ENCODE results near the gene EPHA2.

Gene EPHA2

DNA sequence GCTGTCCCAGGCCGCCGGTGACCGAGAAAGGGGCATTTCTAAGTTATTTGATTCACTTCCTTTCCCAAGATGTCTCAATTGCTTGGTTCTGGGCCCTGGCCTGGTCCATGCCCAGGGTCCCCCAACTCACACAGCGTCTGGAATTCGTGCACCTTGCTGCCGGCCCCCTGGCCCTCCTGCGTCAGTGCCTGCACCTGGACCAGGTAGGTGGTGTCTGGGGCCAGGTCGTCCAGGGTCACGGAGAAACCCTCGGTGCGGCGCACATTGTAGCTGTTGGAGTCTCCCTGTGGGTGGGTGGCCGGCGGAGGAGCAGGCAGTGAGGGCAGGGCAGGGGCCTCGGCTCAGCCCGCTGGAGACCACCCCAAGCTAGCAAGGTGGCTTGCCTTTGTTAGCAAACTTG is 21.0 kb downstream of the EPHA2 start:
- DNase-seq (ENCODE audit: low read depth): no peak

DNA sequence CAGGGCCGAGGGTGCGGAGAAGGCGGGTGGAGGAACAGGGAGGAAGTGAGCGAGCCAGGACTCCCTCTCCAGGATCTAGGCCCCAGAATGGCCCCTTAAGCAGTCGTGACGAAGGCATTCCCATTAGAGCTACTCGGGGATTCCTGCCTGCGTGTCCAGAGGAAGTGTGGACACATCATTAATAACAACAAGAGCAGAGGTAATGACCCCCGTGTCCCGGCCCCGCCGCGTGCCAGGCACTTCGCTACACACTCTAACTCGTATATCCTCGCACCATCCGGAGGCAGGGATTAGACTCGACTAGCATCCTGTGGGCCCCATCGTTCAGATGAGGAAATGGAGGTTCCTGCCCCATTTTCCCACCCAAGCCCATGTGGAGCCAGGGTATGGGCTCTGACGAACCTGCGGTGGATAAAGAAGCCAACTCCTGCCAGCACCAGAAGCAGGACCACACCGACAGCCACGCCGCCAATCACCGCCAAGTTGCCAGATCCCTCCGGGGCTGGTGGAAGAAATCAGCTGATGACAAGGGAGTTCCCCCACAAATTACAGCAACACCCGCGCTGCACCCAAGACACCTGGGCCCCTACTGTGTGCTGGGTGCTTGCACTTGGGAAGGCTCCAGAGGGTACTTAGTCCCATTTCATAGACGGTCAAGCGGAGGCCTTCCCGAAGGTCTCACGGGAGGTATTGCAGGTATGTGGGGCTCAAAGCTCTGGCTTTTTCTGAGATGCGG is 21.6 kb downstream of the EPHA2 start:
- DNase-seq (ENCODE audit: low read depth): no peak

DNA sequence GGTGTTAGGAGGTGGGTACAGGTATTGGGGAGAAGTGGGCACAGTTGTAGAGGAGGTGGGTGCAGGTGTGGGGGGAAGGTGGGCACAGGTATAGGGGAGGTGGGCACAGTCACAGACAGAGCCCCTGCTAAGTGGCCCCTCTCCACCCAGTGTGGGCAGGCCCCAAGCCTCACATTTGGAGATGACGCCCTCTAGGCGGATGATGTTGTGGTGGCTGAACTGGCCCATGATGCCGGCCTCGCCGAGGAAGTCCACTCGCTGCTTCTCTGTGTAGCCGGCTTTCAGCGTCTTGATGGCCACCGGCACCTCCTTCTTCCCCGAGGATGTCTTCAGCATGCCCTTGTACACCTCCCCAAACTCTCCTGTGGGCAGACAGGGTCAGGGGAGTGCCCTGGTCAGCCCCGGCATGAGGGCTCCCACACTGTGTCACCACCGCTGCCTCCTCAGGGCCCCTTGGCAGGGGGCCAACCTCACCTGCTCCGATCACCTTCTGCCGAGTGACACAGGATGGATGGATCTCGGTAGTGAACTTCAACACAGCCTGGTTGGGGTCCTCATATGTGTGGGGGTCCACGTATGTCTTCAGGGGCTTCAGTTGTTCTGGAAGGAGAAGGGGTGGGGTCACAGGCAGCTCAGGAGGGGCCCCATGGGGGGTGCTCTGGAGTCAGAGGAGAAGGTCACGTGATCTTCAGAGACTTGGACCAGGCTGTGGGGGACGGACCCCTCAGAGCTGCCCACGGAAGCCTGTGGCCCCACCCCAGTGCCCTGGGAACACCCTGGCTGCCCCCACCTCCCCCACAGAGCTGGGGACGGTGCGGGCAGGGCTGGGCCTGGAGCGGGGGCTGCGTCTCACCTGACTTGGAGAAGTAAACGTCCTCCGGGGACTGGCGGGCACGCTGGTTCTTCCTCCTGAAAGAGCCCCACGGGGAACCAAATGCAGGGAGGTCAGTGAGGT is 22.6 kb downstream of the EPHA2 start:
- DNase-seq (ENCODE audit: low read depth): no peak

DNA sequence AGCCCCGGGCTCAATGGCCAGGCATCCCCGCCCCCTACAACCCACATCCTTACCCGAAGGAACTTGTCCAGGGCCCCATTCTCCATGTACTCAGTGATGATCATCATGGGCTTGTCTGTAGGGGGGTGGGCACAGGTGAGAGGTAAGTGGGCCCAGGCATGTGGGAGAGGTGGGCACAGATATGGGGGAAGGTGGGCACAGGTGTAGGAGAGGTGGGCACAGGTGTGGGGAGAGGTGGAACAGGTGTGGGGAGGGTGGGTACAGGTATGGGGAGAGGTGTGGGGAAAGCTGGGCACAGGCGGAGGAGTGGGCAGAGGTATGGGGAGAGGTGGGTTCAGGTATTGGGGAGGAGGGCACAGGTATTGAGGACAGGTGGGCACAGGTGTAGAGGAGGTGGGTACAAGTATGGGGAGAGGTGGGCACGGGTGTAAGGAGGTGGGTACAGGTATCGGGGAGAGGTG is 23.5 kb downstream of the EPHA2 start:
- DNase-seq (ENCODE audit: low read depth): no peak

DNA sequence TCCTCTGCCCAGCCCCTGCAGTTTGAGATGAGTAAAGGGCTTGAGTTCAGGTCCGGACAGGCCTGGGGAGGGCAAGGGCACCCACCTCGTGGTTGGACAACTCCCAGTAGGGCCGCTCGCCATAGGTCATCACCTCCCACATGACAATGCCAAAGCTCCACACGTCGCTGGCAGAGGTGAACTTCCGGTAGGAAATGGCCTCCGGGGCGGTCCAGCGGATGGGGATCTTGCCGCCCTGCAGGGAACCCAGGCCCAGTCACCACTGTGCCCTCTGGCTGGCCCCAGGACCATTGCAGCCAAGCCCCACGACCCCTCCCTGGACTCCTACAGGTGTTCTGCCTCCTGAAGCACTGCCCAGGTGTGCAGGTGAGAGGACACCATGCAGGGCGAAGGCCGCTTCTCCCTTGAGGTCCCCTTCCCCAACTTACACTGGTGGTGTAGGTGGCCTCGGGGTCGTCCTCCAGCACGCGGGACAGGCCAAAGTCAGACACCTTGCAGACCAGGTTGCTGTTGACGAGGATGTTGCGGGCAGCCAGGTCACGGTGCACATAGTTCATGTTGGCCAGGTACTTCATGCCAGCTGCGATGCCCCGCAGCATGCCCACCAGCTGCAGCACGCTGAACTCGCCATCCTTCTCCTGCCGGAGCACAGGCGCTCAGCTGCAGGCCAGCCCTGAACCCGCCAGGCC is 24.1 kb downstream of the EPHA2 start:
- no peak for DNase-seq (ENCODE audit: low read depth)

DNA sequence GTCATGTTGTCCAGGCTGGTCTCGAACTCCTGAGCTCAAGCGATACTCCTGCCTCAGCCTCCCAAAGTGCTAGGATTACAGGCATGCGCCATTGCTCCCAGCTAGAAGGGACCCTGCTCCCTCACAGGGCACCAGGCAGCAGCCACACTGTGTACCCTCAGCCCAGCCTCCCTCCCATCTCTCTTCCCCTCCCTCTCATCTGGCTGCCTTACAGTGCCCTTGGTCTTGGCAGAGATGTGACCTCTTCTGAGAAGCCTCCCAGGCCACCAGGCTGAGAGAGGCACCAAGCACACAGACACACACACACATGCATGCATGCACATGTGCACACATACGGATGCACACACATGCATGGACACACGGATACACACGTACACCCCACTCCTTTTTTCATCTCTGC is 25.0 kb downstream of the EPHA2 start:
- no peak for DNase-seq (ENCODE audit: low read depth)

DNA sequence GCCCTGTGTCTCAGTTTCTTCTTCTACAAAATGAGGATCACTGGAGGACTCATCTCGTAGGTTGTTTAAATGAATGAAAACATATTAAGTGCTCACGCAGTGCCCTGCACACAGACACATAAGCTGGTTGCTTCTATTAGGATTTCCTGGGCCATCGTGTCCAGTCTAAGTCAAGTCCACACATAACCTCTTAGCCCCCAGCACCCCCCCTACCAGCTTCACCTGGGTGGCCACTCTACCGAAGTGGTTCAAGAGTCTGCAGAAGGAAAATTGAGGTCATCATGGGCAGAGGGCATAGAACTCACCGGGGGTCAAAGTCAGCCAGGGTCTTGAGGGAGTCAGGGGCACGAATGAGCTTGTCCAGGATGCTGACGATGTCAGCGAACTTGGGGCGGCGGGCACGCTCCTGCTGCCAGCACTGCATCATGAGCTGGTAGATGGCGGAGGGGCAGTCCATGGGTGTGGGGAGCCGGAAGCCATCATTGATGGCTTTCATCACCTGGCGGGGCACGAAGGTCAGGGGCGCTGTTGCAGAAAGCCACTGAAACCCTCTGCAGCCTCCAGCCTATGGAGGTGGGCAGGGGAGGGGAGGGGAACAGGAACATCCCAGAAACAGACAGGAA is 25.8 kb downstream of the EPHA2 start:
- no peak for DNase-seq (ENCODE audit: low read depth)

DNA sequence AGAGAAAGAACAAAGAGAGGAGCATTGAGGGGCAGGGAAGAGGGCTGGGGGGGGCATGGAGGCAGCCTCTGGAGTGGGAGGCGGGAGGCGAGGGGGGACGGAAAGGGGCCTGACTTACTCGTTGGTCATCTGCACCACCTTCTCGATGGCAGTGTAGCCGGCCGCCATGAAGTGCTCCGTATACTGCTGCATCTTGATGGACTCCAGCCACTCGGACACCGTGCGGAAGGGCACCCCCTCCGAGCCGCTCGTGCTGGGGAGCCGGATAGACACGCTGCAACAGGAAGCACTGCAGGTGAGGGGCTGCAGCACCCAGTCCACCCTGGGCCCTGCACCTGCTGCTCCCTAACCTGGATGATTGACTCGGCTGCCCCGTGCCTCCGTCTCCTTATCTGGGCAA is 26.6 kb downstream of the EPHA2 start:
- DNase-seq (ENCODE audit: low read depth): no peak

DNA sequence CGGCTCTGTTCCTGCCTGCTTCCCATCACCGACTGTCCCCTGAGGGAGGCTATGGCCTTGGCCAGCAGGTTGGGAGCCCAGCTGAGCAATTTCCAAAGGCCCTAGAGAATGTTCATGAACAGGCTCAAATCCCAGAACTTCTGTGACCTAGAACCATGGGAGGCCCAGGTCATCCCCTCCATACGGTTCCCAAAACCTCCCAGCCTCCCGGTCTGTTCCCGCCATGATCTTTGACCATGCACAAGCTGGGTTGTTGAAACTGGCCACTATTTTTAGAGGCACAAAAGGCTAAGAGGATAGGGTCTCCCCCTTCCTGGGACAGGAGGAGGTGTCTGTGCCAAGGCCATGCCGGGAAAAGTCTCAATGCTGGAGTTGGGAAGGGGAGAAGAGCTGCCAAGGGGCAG is 27.5 kb downstream of the EPHA2 start:
- DNase-seq (ENCODE audit: low read depth): no peak

DNA sequence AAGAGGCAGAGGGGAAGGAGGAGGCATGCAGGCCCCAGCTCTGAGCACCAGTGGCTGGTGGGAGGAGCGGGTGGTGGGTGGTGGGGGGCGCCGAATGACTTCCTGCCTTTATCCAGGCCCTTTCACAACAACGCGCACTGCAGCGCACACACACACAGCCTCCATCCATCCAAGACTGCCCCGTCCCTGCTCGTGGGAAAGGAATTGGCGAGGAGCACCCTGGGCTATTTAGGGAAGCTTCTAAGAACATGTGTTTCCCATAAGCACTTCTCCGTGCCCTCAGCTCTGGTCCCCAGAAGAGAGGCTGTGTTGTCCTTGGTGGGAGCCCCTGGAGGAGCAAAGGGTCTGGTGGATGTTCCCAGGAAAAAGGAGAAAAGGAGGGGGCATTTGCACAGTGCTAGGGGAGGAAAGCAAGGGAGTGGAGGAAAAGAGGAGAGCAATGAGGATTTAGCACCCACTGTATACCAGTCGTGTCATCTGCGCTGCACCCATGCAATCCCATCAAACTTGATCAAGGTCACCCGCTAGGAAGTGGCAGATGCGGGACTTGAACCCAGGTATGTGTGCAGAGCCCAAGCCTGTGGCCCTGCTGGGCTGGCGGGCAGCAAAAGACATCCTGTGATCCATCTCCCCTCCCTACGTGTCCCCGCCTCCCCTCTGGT is 28.1 kb downstream of the EPHA2 start:
- no peak for DNase-seq (ENCODE audit: low read depth)

DNA sequence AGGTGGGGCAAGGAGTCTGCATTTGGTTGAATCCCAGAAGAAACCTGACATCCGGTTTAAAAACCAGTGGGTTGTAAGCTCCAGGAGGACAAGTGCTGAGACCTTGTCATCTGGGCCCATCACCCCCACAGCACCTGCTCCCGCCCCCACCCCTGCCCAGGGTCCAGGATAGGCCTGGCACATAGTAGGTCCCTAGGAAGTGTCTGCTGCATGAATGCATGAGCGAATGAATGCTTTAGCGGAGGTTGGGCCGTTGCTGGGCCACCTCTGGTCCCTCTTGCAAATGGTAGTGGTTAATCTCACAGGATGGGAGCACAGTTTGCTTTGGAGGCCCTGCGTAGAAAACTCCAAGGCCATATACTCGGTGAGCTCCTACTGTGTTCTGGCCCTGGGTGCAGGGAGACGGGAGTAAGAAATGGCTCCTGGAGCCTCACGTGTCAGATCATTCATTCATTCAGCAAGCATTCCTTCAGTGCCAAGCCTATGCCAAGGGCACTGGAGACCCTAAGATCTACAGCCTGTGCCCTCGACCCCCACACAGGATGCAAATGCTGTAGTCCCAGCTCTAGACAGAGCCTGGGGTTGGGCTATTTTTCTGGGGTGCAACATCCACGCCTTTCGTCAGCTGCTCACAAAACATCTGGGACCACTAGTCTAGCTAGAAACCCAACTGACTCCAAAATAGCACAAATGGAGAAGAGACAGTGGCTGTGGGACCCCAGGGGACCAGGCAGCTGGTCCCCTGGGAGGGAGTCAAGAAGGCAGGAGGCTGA is 28.9 kb downstream of the EPHA2 start:
- DNase-seq (ENCODE audit: low read depth): no peak

DNA sequence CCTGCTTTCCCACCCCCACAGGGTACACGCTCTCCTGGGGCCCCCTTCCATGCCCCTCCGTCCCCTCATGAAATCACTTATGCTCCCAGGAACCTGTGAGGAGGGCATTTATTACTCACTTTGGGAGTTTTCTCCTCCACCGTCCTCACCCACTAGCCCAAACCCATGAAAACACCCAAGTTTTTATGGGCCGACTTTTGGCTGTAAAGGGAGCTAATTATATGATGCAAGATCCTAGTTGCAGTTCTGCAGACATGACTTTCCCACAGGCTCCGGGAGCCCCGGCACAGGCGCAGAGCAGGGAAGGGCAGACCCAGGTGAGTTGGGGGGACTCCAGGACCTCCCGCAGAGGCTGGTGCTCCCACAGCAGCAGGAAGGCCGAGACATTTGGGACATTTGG is 29.7 kb downstream of the EPHA2 start:
- no peak for DNase-seq (ENCODE audit: low read depth)

DNA sequence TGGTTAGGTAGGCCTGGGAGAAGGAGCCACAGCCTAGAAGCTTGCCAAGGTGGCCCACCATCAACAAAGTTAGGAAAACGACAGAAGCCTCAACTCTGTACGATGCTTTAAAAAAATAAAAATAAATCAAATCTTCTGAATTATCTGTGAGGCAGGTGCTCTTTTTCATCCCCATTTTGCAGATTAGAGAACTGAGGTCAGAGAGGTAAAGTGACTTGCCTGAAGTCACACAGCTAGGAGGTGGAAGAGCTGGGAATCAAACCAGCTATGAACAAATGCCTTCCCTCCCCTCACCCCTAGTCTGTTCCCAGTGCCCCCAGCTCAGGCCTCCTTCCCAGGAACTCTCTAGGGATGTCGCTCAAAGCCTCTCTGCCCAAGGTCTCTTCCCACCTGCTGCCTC is 30.4 kb downstream of the EPHA2 start:
- no peak for DNase-seq (ENCODE audit: low read depth)

DNA sequence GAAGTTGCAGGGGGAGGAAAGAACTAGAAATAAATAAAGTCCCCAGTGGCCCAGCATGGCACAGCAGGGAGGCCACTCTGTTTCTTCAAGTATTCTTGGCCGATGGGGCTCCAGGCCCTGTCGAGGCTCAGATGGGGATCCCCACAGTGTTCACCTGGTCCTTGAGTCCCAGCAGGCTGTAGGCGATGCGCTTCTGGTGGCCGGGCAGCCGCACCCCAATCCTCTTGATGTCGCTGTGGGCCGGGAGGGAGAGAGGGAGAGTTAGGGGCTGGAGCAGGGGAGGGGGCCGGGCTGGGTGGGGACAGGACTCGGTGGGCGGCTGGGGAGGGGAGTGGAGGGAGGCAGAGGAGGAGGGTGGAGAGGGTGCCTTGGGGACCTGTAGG is 30.8 kb downstream of the EPHA2 start:
- DNase-seq (ENCODE audit: low read depth): no peak

DNA sequence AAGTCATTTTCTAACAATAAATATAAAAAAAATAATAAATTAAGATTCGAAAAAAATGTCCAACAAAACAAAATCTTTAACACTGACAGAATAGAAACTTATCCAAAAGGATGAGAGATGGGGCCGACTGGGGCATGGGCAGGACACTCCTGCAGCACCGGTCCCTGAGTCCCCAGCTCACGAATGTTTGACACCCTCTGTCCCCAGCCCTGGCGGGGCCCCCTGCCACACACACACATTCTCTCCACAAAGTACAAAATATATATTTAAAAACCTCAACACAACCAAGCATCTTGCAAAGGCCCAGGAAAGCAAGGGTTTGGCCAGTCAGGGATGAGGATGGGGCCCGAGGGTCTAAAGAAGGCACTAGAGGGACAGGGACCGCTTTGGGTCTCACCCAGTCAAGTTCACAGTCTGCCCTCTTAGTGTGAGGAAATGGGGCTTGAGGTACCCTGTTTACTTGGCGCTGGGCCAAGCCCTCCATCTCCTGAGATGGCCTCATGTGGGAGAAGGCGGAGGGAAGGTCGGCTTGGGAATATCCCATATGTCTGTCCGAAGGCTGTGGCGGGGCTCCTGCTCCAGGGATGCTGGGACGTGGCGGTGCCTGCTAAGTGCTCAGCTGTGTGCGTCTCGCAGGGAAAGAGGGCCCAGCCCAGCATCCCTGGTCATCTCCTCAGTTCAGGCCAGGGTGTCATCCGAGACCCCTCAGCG is 31.3 kb downstream of the EPHA2 start:
- no peak for DNase-seq (ENCODE audit: low read depth)

DNA sequence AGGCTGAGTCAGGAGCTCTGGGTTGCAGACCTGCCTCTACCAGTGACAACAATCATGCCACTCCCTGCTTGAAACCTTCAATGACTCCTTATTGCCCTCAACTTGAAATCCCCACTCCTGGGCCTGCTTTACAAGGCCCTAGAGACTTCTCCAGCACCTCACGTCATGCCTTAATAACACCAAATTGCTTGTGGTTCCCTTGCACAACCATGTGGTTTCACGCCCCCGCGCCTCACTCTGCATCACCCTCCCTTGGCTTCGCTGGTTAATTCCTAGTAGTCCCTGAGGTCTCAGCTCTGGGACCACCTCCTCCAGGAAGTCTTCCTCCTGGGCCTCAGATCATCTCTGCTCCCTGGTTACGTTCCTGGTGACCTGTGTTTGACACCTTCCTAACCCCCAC is 33.0 kb downstream of the EPHA2 start:
- no peak for DNase-seq (ENCODE audit: low read depth)

DNA sequence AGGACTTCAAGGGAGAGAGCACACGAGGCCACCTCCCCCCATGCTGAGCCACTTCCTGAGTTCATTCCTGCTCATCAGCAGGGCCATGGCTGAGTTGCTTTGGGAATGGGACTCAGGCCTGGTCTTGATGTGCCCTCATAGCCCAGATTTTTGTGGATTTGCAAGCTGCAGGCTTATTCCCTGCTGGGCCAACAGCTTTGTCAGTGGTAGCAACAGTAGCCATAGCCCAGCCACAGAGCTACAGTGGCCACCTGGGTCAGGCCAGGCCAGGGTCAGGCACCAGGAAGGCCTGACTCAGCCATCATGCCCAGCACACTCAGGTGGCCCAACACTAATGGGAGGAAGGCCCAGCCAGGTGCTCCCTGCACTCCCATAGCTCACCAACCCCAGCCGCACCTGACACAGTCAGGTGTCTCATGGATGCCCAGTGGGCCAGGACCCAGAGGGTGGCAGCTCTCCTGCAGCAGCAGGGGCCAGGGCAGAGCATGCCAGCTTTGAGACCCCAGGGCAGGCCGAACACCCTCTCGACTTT is 33.5 kb downstream of the EPHA2 start:
- no peak for DNase-seq (ENCODE audit: low read depth)

DNA sequence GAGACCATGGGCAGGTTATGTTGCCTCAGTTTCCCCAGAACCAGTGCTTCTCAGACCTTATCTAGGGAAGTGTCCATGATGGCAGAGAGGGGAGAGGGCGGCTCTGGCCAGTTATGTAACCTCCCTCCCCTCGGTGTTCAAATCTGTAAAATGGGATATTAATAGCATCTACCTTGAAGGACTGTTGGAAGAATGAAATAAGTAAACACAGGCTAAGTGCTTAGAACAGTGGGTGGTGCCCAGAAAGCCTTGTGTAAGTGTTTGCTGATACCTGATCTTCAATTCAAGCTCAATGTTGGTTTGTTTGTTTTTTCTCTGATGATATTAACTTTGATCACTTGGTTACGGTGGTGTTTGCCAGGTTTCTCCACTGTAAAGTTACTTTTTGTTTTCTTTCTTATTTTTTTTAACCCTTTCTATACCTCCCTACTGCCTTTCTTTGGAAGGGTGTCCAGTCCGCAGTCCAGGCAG is 34.9 kb downstream of the EPHA2 start:
- no peak for DNase-seq (ENCODE audit: low read depth)

DNA sequence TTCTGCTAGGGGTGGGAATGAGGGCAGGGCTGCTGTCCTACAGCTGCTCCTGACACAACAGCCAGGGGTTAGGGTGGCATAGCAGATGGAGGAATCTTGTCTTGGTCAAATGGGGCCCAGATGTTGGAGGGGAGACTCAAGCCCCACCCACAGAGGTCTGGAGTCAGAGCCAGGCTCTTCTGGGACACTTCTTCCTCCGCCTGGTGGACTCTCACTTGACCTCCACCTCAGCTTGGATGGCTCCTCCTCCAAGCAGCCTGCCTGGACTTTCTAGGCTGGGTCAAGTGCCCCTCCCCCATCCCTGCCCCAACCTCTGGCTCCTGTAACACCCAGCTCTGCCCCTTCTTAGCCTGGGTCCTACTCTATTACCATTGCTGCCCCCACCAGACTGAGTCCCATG is 35.5 kb downstream of the EPHA2 start:
- DNase-seq (ENCODE audit: low read depth): no peak

DNA sequence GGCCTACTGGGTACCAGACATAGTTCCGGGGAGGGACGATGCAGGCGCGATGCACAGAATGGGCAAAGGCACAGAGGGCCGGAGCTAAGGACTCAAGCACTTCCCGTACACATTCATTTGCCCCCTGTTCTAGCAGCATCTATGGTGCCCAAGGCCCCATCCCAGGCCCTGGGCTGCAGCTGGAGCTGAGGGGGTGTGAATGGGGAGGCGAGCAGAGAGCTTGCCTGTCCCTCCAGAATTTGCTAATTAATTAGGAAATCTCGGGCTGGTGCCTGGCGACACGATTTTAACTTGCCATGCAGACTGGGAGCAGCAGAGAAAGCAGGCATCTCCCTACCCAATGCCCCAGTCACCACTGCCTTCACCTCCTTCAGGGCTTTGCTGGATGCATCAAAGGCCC is 35.9 kb downstream of the EPHA2 start:
- no peak for DNase-seq (ENCODE audit: low read depth)
